ENCODE measurements around the gene HAPSTR1. TPM values are rescaled to one million over a fixed set of nuclear protein-coding genes. Genes with fewer than 3 reads are reported as not detected.

HAPSTR1 gene
- total and polyA plus RNA-seq, 2 of the 13 experiments (the other 11 are each of a cell fraction or from before 2014, with no cell fraction given): 25.2 to 83.2 TPM

GRCh38 chr16:9047689-9048301 is 43.6 kb upstream of the HAPSTR1 start (continued):
- TF ChIP-seq TCF12 (IDR thresholded peaks at IDR 0.05): no peak
- TF ChIP-seq TCF12 (CRISPR knock-in tag; IDR thresholded peaks at IDR 0.05): no peak
- no peak for TF ChIP-seq TOE1 (CRISPR knock-in tag; IDR thresholded peaks at IDR 0.05)
- TF ChIP-seq RFX3 (CRISPR knock-in tag; IDR thresholded peaks at IDR 0.05): no peak
- TF ChIP-seq ZNF547 (CRISPR knock-in tag; IDR thresholded peaks at IDR 0.05): peak; percentile 56; the same call in 1 of the 2 replicates
- TF ChIP-seq NKX3-1 (CRISPR knock-in tag; IDR thresholded peaks at IDR 0.05): no peak
- TF ChIP-seq HMG20A (CRISPR knock-in tag; IDR thresholded peaks at IDR 0.05; ENCODE audit: borderline replicate concordance): peak; percentile 70
- no peak for TF ChIP-seq HNF4A (CRISPR knock-in tag; IDR thresholded peaks at IDR 0.05)
- TF ChIP-seq CTCF (CRISPR knock-in tag; IDR thresholded peaks at IDR 0.05): no peak
- TF ChIP-seq ARNT (IDR thresholded peaks at IDR 0.05): no peak
- TF ChIP-seq ZMYM2 (CRISPR knock-in tag; IDR thresholded peaks at IDR 0.05): no peak
- TF ChIP-seq NR2F1 (CRISPR knock-in tag; IDR thresholded peaks at IDR 0.05): no peak
- peak; percentile 71; the same call in 2 of the 3 replicates for TF ChIP-seq MXI1 (IDR thresholded peaks at IDR 0.05; ENCODE audit: borderline replicate concordance, low read depth, low read length)
- TF ChIP-seq ZNF18 (CRISPR knock-in tag; IDR thresholded peaks at IDR 0.05; ENCODE audit: insufficient replicate concordance): peak; percentile 55
- TF ChIP-seq ZSCAN12 (CRISPR knock-in tag; IDR thresholded peaks at IDR 0.05): no peak
- TF ChIP-seq SNAI1 (CRISPR knock-in tag; IDR thresholded peaks at IDR 0.05; ENCODE audit: borderline replicate concordance): no peak
- no peak for TF ChIP-seq POLR2AphosphoS5 (IDR thresholded peaks at IDR 0.05; ENCODE audit: low read depth, low read length)
- TF ChIP-seq THAP11 (CRISPR knock-in tag; IDR thresholded peaks at IDR 0.05): peak; percentile 85
- peak; percentile 14; the same call in 1 of the 2 replicates for TF ChIP-seq DMAP1 (CRISPR knock-in tag; IDR thresholded peaks at IDR 0.05)
- TF ChIP-seq PAWR (CRISPR knock-in tag; IDR thresholded peaks at IDR 0.05; ENCODE audit: borderline replicate concordance): no peak
- no peak; the same call in 1 of the 2 replicates for TF ChIP-seq MTA3 (CRISPR knock-in tag; IDR thresholded peaks at IDR 0.05)
- no peak for TF ChIP-seq DZIP1 (CRISPR knock-in tag; IDR thresholded peaks at IDR 0.05)
- TF ChIP-seq KLF9 (CRISPR knock-in tag; IDR thresholded peaks at IDR 0.05; ENCODE audit: low read depth): no peak
- TF ChIP-seq ZNF709 (CRISPR knock-in tag; IDR thresholded peaks at IDR 0.05): no peak
- TF ChIP-seq MBD4 (IDR thresholded peaks at IDR 0.05; ENCODE audit: borderline replicate concordance, low read length): no peak
